Measurements from ENCODE around the gene HSPA4.
"Not testable (repeated sequence)": the region's sequence is repeated elsewhere in the genome, so short reads cannot be mapped to it uniquely, and the experiment has no call there.

HSPA4 gene

DNA sequence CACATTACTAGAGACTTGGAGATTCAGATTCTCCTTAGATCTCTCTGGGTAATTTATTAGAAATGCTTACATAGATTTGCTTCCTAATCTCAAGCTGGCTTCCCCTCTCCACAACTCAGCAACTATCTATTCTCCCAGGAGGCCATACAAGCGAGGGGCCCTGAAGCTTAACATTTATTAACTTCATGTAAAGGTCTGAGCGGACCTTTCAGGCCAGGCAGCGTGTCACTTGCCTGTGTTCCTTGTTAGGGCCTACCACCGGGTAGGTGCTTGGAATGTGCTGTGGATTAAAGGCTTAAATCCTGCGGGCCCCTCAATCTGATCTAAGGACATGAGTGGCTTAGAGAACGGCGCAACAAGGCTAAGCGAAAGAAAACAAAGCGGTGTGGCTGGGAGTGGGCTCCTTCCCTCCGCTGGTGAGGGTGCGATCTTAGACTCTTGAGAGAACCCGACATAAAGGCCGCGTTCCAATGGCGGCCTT lies 712 bp upstream of the HSPA4 start:
- peak; percentile 59 for DNase-seq

GRCh38 chr5:133052317-133053175 lies 733 bp downstream of the HSPA4 start:
- peak; percentile 15 for DNase-seq

- DNase-seq, result no peak
Measured at GRCh38 chr5:133053448-133053847, 1.6 kb downstream of the HSPA4 start.

- no peak for DNase-seq
Measured at GRCh38 chr5:133054697-133055471, 3.1 kb downstream of the HSPA4 start.

DNA sequence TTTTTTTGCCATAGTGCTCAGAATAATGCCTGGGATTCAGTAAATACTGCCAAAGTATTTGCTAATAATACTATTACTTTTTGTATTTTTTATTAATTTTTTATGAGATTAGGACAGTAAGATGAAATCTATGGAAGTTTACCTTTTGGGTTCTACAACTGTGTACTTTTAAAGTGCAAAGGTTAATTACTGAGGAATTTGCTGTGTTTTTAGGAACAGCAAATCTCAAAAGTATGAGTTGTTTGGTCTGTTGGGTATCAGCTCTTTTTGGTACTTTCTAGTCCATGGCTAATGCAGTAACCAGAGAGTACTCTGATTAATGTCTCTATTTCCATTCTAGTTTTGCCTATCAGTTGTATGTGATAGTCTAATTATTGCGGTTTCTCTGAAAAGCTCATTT lies 5.1 kb downstream of the HSPA4 start:
- DNase-seq, result no peak

DNA sequence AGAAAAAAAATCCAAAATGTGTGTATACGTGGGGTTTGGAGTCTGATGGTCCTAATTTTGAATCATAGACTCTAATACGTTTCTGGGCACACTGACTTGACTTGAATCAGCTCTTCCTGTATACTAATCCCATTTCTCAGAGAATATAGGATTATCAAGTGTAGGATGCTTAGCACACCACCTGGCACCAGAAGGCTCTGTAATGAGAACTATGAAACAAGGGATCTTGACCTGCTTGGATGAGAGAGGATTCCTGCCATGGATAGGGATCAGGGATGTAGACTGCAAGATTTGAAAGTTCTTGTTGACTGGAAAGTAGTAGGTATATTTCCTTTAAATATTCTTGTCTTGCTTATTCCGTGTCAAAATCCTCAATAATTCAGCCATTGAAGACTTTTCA lies 7.8 kb downstream of the HSPA4 start:
- DNase-seq, result no peak

DNA sequence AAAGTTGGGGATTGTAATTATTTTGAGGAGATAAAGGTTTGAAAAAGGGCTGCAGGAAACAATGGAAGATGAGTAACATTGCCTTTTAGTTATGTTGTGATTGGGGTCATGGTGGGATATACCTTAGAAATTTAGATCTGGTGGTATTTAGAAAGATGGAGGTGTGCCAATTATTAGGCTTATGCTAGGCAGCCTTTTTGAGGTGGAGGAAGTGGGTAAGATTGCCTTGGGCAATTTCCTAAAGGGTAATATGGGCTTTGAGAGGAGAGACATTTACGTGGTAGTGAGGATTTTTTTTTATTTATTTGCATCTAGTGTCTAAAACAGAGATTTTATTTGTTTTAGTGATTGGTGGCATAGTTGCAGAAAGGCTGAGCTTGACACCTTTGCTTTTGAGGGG lies 10.5 kb downstream of the HSPA4 start:
- no peak for DNase-seq

GRCh38 chr5:133063965-133064364 lies 12.2 kb downstream of the HSPA4 start:
- no peak for DNase-seq

GRCh38 chr5:133065471-133065870 lies 13.7 kb downstream of the HSPA4 start:
- no peak for DNase-seq

DNA sequence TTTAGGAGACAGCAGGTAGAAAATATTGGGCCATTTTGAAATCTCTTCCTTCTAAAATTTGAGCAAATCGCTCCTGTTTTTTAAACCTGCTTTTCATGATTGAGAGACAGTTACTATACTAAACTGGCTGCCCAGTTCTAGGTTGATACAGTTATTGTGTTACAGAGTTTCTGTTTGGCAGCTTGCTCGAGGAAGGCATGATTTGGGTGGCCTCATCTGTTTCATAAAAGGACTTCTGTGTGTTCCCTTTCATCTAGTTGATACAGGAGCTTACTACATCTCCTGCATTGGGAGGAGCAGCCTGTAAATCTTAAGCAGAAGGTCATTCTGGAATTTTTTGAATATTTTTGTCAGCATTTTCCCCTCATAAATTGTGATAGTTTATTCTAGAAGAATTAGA lies 14.2 kb downstream of the HSPA4 start:
- DNase-seq, result no peak

DNA sequence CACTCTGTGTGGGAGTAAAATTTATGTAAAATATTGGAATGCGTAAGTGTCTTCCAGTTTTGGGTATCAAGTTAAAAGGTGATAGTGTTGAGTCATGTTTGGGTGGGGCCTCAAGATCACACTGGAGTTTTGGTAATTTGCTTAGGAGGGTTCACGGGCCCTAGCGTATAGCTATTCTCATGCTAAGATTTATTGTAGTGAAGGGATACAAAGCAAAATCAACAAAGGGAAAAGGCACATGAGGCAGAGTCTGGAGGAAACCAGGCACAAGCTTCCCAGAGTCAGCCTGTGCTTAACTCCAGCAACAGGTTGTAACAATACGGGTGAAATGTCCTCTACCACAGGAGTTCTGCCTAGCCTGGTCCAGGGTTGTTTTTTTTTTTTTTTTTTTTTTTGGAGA lies 20.2 kb downstream of the HSPA4 start:
- DNase-seq, result no peak

DNA sequence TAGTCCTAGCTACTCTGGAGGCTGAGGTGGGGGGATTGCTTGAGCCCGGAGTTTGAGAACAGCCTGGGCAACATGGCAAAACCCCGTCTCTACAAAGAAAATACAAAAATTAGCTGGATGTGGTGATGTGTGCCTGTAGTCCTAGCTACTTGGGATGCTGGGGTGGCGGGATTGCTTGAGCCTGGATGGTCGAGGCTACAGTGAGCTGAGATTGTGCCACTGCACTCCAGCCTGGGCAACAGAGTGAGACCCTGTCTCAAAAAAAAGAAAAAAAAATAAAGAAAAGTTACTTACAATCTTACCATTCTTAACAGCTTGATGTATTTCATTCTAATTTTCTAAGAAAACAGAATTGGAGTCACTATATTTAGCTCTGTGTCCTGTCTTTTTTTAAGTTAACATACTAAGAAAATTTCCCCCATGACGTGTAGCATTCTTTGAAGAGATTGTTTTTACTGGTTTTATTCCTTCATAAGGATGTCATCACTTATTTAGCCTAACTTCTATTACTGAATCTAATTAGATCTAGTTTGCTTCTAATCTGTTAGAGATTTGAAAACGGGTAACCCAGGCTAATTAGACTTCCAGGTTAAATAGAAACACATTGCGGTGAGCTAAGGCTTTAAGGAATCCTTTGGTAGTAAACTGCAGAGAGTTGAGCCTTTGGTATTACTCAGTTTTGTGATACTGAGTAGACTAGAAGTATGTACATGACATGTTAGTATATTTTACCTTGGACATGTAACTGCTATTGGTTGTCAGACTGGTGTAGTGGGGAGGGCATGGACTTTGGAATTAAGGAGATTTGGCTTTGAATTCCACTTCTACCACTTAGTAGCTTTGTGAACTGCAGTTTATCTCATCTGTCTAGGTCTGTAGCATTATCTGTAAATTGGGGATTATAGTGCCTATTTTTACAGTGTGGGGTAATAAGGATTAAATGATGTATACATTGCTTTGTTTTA lies 24.0 kb downstream of the HSPA4 start:
- DNase-seq, result no peak

DNA sequence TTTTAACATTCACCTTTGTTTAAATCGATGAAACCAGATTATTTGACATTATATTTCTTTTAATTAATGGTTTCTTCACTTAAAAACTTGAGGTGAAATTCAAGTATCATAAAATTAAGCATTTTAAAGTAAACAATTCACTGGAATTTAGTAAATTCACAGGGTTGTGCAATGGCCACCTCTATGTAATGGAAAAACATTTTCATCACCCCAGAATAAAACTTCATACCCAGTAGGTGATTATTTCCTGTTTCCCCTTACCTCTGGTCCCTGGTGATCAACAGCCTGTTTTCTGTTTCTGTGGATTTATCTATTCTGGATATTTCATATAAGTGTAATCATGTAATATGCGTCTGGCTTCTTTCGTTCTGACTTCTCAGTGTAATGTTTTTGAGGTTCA lies 27.2 kb downstream of the HSPA4 start:
- no peak for DNase-seq

- DNase-seq, result no peak
Measured at GRCh38 chr5:133081036-133081435, 29.2 kb downstream of the HSPA4 start.

DNA sequence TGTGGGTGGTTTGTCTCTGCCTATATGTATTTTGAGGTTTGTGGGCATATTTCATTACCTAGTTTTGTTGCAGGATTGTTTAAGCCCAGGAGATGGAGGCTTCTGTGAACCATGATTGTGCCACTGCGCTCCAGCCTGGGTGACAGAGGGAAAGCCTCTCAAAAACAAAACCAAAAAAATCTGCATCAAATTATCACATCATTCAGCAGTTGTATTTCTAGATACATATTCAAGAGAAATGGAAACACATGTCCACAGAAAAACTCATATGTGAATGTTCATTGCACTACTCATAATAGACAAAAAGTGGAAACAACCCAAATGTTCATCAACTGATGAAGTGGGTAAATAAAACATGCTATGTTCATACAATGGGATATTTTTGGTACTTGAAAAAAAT lies 29.9 kb downstream of the HSPA4 start:
- no peak for DNase-seq

- DNase-seq, result no peak
Measured at GRCh38 chr5:133082128-133082527, 30.3 kb downstream of the HSPA4 start.

- no peak for DNase-seq
Measured at GRCh38 chr5:133083901-133084300, 32.1 kb downstream of the HSPA4 start.

- DNase-seq, result not testable (repeated sequence)
Measured at GRCh38 chr5:133085171-133085570, 33.4 kb downstream of the HSPA4 start.

GRCh38 chr5:133086366-133086875 lies 34.6 kb downstream of the HSPA4 start:
- DNase-seq, result no peak

GRCh38 chr5:133088064-133088463 lies 36.3 kb downstream of the HSPA4 start:
- no peak for DNase-seq

DNA sequence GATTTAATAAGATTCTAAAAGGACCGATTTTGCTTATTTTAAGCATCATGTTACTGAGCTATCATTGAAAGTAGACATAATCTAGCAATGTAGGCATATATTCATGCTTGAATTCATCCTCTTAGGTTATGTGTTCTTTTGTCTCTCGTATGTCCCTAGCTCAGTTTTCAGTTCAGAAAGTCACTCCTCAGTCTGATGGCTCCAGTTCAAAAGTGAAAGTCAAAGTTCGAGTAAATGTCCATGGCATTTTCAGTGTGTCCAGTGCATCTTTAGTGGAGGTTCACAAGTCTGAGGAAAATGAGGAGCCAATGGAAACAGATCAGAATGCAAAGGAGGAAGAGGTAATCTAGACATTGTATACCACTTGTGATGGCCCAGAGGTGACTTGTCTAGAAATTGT lies 39.2 kb downstream of the HSPA4 start:
- no peak for DNase-seq

DNA sequence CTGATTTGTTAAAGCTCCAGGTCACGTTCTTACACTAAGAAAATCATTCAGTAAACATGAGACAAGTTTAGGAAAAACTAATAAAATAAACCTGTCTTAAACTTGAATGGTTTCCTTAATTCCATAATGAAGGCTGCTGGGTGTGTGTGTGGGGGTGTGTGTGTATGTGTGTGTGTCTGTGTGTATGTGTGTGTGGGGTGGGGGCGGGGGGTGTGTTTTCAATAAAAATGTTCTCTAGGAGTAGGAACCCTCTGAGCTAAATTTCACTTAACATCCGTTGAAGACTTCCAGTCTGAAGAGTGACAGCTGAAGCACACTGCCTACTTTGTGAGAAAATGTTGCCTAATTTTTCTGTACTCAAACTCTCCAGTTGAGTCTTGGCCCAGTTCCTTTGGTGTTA lies 54.5 kb downstream of the HSPA4 start:
- DNase-seq, result no peak

All from NCI-H510A treated with DMSO at 0.1 percent for 48 hours (cell line).